Coronary artery (tissue), 2 donors: ENCODE measurements around the gene KRI1.

Experiments
- DNase-seq: peaks from one replicate; pipeline ENCODE4 v3.0.0-alpha.2; 2017; ENCODE audit warnings: low spot score
- H3K27ac ChIP-seq, 2 donors: fragments of 200-600 bp; sonication (generic); one replicate each; pipeline ENCODE4 v1.5.1; 2016 to 2019
- H3K4me3 ChIP-seq: fragments of 200-600 bp; sonication (generic); 2 replicates; pipeline ENCODE4 v1.5.1; 2016; ENCODE audit warnings: mild to moderate bottlenecking, moderate library complexity
- CTCF ChIP-seq: fragments of 200-600 bp; sonication (generic); IDR thresholded peaks from one replicate; pipeline ENCODE4 v1.5.1; 2019; ENCODE audit warnings: antibody characterized with exemption

The KRI1 gene

GRCh38 chr19:10510301-10510802 lies 55.5 kb downstream of the KRI1 start:
- DNase-seq = no peak
- no peak overlapping the region for H3K4me3 ChIP-seq
- peak; percentile 59 for TF ChIP-seq CTCF
- H3K27ac ChIP-seq = no peak overlapping the region

DNA sequence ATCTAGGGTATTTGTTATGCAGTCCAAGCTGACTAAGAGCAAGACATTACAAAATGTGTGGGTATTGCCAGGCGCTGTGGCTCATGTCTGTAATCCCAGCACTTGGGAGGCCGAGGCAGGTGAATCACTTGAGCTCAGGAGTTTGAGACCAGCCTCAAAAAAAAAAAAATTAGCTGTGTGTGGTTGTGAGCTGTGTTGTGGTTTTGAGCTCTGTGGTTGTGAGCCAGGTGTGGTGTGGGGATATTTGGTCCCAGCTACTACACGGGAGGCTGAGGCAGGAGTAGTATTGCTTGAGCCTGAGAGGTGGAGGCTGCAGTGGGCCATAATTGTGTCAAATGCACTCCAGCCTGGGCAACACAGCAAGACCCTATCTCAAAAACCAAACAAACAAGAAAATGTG lies 57.1 kb downstream of the KRI1 start:
- no peak overlapping the region for H3K27ac ChIP-seq
- no peak for DNase-seq
- no peak overlapping the region for H3K4me3 ChIP-seq
- TF ChIP-seq CTCF = no peak

GRCh38 chr19:10508036-10508435 lies 57.8 kb downstream of the KRI1 start:
- no peak overlapping the region for H3K27ac ChIP-seq
- no peak overlapping the region for H3K4me3 ChIP-seq
- DNase-seq = no peak
- no peak for TF ChIP-seq CTCF

- TF ChIP-seq CTCF = peak; percentile 61
- Histone ChIP-seq H3K27ac (no peak overlapping the region), H3K4me3 (no peak overlapping the region)
- DNase-seq = no peak
Measured at GRCh38 chr19:10505583-10506229, 60.1 kb downstream of the KRI1 start.
